NCI-H2107 (cell line): Measurements from ENCODE around the gene ARFGEF3.
"Not testable (repeated sequence)": the region's sequence is repeated elsewhere in the genome, so short reads cannot be mapped to it uniquely, and the experiment has no call there.

ENCODE experiments used
- DNase-seq: peaks from one replicate; lab custom pipeline; 2025; lab: John Stamatoyannopoulos, UW

ARFGEF3 gene

DNA sequence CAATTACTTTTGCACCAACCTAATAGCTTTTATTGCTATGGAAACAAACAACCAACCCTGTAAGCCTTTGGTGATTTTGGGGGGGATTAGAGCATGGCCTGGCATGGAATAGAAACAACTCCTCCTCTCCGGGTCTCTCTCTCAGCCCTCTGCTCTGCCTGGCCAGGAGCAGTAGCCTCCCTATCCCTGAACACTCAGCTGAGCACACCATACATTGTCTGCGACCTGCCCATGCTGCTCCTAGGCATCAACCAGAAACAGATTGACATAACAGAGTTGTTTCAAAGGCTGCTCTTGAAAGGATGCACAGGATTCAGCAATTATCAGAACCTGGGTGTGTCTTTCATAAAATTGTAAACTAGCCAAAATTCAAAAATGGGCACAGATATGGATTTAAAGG is 186.1 kb downstream of the ARFGEF3 start:
- DNase-seq, result no peak

DNA sequence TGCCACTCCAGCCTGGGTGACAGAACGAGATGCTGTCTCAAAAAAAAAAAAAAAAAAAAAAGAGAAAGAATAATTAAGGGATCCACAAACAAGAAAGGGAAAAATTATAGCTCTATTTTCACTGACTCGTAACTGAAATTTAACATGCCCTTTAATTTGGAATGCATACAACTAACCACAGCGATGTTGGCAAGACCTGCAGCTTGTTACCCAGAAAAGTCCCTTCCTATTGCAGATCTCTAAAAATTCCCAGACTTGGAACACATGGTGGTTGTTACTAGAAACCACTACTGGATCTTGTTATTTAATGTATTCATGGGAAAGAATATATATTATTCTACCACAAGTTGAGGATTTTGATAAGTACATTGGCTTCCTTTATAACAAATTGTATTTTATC is 188.2 kb downstream of the ARFGEF3 start:
- DNase-seq, result no peak

DNA sequence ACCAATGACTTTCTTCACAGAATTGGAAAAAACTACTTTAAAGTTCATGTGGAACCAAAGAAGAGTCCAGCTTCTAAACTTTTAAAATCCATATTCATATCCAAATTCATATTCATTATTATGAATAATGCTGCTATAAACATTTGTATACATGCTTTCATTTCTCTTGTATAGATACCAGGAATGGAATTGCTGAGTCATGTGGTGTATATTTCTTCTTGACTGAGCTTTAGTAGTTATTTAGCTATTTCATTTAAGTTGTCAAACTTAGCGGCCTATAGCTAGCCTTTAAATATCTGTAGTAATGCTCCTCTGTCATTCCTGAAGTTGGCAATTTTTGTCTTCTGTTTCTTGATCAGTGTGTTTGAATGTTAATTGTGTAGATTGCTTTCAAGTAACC is 196.2 kb downstream of the ARFGEF3 start:
- no peak for DNase-seq

DNA sequence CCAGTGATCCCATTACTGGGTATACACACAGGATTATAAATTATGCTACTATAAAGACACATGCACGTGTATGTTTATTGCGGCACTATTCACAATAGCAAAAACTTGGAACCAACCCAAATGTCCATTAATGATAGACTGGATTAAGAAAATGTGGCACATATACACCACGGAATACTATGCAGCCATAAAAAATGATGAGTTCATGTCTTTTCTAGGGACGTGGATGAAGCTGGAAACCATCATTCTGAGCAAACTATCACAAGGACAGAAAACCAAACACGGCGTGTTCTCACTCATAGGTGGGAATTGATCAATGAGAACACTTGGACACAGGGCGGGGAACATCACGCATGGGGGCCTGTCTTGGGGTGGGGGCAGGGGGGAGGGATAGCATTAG is 206.9 kb downstream of the ARFGEF3 start:
- DNase-seq, result not testable (repeated sequence)

- DNase-seq, result no peak
Measured at GRCh38 chr6:138370631-138371451, 209.1 kb downstream of the ARFGEF3 start.

- DNase-seq, result no peak
Measured at GRCh38 chr6:138371452-138371711, 209.6 kb downstream of the ARFGEF3 start.

- DNase-seq, result no peak
Measured at GRCh38 chr6:138371720-138372119, 210.0 kb downstream of the ARFGEF3 start.

GRCh38 chr6:138372711-138373463 is 211.1 kb downstream of the ARFGEF3 start:
- no peak for DNase-seq

GRCh38 chr6:138374230-138374629 is 212.5 kb downstream of the ARFGEF3 start:
- no peak for DNase-seq

DNA sequence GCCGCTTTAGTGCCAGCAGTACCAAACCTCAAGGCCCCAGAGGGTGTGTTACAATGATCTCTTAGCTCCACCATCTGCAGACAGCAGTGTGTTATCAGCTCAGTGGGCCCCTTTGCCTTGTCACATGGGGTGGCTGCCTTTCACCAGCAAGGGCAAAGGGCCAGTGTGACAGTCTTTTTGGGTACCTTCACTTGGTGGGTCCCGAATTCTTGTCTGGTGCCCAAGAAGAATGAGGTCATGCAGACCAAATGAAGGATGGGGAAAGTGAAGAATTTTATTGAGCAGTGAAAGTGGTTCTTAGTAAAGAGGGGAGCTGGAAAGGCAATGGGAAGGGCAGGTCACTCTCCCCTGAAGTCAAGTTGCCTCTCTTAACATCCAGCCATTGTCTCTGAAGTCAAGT is 213.1 kb downstream of the ARFGEF3 start:
- no peak for DNase-seq

- DNase-seq, result no peak
Measured at GRCh38 chr6:138377042-138377441, 215.3 kb downstream of the ARFGEF3 start.

DNA sequence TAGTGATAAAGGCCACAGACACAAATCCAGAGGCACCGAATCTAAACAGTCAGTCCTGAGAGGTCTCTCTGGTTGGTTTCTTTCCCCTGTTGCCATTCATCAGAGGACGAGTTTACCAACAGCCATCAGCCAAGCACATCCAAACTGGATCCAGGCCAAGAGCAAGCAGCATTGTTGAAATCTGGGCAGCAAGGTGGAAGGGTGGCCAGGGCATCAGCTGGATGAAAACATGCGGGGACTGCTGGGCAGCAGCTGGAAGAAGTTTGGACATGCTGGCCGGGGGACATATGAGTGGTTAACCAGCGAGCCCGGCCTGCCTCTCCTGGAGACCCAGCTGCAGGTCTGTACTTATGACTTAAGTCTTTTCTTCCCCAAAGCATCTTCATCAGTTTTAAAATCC is 216.1 kb downstream of the ARFGEF3 start, which contains the start of gene SMIM28:
TSS of gene SMIM28 (plus strand) at position 62 of the 400 bp plus-strand sequence. CDS start at position 230, 168 bp downstream.
- DNase-seq, result no peak

DNA sequence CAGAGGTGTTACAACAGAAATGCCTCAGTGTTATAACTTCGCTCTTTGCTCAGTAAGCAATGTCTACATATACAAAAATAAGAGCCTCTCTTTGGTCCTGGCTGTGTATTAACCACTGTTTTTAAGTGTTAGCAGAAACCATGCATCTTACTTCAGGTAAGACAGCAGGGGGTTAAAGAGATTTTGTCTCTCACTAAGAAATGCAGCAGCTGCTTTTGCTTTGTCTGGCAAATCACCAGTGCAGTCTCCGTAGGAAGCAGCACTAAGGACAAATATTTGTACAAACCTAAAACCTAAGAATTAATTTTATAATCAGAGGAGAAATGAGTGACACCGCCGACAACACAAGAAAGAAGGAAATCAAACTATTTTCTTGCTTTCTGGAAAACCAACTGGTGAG is 216.7 kb downstream of the ARFGEF3 start:
- DNase-seq, result no peak

GRCh38 chr6:138382498-138383265 is 220.9 kb downstream of the ARFGEF3 start:
- DNase-seq, result no peak

DNA sequence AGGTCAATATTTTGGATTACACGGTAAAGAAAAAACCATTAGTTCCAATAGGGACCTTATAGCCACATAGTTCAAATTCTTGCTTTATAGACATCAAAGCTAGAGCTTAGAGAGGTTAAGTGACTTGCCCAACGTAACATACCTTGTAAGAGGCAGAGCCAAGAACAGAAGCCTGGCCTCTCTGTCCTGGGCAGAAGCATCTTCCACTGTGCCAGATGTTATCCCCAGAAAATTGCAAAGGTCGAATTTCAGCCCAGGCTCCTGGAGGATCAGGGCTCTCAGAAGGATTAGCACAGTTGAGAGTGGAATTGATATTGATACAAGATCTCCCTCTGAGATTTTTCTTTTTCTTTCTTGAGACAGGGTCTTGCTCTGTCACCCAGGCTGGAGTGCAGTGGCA is 222.0 kb downstream of the ARFGEF3 start:
- DNase-seq, result no peak

DNA sequence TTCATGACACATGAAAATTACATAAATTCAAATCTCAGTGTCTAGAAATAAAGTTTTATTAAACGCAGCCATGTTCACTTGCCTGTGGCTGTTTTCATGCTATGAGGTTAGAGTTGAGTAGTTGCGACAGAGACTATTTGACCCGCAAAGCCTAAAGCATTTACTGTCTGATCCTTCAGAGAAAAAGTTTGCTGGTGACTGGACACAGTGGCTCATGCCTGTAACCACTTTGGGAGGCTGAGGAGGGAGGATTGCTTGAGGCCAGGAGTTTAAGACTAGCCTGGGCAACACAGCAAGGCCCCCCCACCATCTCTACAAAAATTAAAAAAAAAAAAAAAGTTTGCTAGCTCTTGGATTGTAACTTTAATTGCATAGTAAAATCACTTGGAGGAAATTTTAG is 225.2 kb downstream of the ARFGEF3 start:
- DNase-seq, result no peak

- no peak for DNase-seq
Measured at GRCh38 chr6:138387577-138388368, 226.0 kb downstream of the ARFGEF3 start.

- DNase-seq, result no peak
Measured at GRCh38 chr6:138389551-138389950, 227.8 kb downstream of the ARFGEF3 start.
